Activated T-helper 2 cell treated with anti-CD3 and anti-CD28 coated beads, Interferon-gamma antibody, Interleukin-2, Interleukin-4, amounts not matched to agents 10 μg/mL and 5 μg/mL and 100 μg/mL, durations not matched to agents 14 hours and 24 hours and 36 hours (primary cell): ENCODE measurements around the gene NUCB2. TPM values are rescaled to one million over a fixed set of nuclear protein-coding genes. Genes with fewer than 3 reads are reported as not detected.

Experiments used
- DNase-seq: peaks from one replicate; pipeline ENCODE4 v3.0.0; 2021; ENCODE audit warnings: low spot score
- H3K27ac Mint-ChIP-seq: one replicate; pipeline ENCODE4 v1.8.0; 2021; ENCODE audit warnings: mixed read lengths
- H3K27me3 Mint-ChIP-seq: one replicate; pipeline ENCODE4 v1.8.0; 2021; ENCODE audit warnings: low read depth, mixed read lengths
- H3K36me3 Mint-ChIP-seq: one replicate; pipeline ENCODE4 v1.8.0; 2021; ENCODE audit warnings: low read depth, mixed read lengths
- H3K4me1 Mint-ChIP-seq: one replicate; pipeline ENCODE4 v1.8.0; 2021; ENCODE audit warnings: low read depth, mixed read lengths
- H3K4me3 Mint-ChIP-seq: one replicate; pipeline ENCODE4 v1.8.0; 2021; ENCODE audit warnings: low read depth, mild to moderate bottlenecking, moderate library complexity, mixed read lengths
- H3K9me3 Mint-ChIP-seq: one replicate; pipeline ENCODE4 v1.8.0; 2021; ENCODE audit warnings: mixed read lengths
- intact Hi-C: fragments of 100-400 bp; cut with micrococcal nuclease; formaldehyde crosslinking; loops from one replicate; pipeline ENCODE4 v1.15.1; 2023
- total RNA-seq: library from RNA; stranded (reverse); gene quantifications from 2 replicates; pipeline ENCODE4 v1.2.3, GENCODE V29; 2022

Gene NUCB2
- total RNA-seq, 1 donor from 2014 or later, result 106 TPM

GRCh38 chr11:17379383-17380180 lies 103.0 kb downstream of the NUCB2 start:
- no peak for DNase-seq
- intact Hi-C loops, result no loop called here
- H3K27me3 Mint-ChIP-seq, result peaks cover 4% of the 10 kb centered on the region
- no peak overlapping the region for H3K4me3 Mint-ChIP-seq
- H3K36me3 Mint-ChIP-seq, result peaks cover 8% of the 10 kb centered on the region
- H3K4me1 Mint-ChIP-seq, result no peaks in the 10 kb centered on the region
- no peak overlapping the region for H3K27ac Mint-ChIP-seq
- H3K9me3 Mint-ChIP-seq, result peaks cover 4% of the 10 kb centered on the region

- no peak overlapping the region for H3K27ac Mint-ChIP-seq
These were observed 104.6 kb downstream of the NUCB2 start for GRCh38 chr11:17381156-17381555.

More at GRCh38 chr11:17381156-17381555, 104.6 kb downstream of the NUCB2 start:
- H3K27me3 Mint-ChIP-seq, result peaks cover 10% of the 10 kb centered on the region
- peaks cover 8% of the 10 kb centered on the region for H3K36me3 Mint-ChIP-seq
- intact Hi-C loops, result no loop called here
- no peaks in the 10 kb centered on the region for H3K4me1 Mint-ChIP-seq
- DNase-seq, result no peak
- H3K4me3 Mint-ChIP-seq, result no peak overlapping the region
- H3K9me3 Mint-ChIP-seq, result peaks cover 4% of the 10 kb centered on the region

Other genes starting within 250 kb of the NUCB2 start
- 1,360 and 1,371 TPM in 2 replicates for gene RPS13, start 199.1 kb upstream of the NUCB2 start, total RNA-seq
- gene PIK3C2A, start 68.8 kb upstream of the NUCB2 start, total RNA-seq, result 29.3 and 32.5 TPM in 2 replicates
- gene NCR3LG1, start 75.1 kb downstream of the NUCB2 start, total RNA-seq, result 10.0 and 11.4 TPM in 2 replicates
- 0.83 and 0.91 TPM in 2 replicates for gene KCNJ11, start 111.9 kb downstream of the NUCB2 start, total RNA-seq
- gene ABCC8, start 200.1 kb downstream of the NUCB2 start, total RNA-seq, result 0.30 TPM in 1 of 2 replicates, not detected in the other